Brain microvascular endothelial cell (primary cell): ENCODE measurements around the gene DCLRE1B.
A peak's percentile ranks its signal among the peaks of the same experiment; 100 is the strongest.

Source experiments
- DNase-seq: peaks from one replicate; pipeline ENCODE4 v3.0.0-alpha.2; 2020
- H3K27ac ChIP-seq: fragments of 250-450 bp; sonication (Bioruptor Pico); 2 replicates; pipeline ENCODE4 v1.5.1; 2020; ENCODE audit warnings: mild to moderate bottlenecking, moderate library complexity
- H3K27me3 ChIP-seq: fragments of 250-450 bp; sonication (Bioruptor Pico); replicated peaks from 2 replicates; pipeline ENCODE4 v1.5.1; 2020; ENCODE audit warnings: mild to moderate bottlenecking
- H3K36me3 ChIP-seq: fragments of 250-450 bp; sonication (Bioruptor Pico); replicated peaks from 2 replicates; pipeline ENCODE4 v1.5.1; 2020; ENCODE audit warnings: mild to moderate bottlenecking
- H3K4me3 ChIP-seq: 2 replicates; pipeline ENCODE4 v1.5.1; 2011; ENCODE audit warnings: low read depth, mild to moderate bottlenecking, control low read depth, low read length, moderate library complexity
- in situ Hi-C: cut with HindIII; loops from 2 replicates; pipeline ENCODE4 v1.10.0; 2017; ENCODE audit warnings: low sequenced_read_pairs, low pct_ligation_motif_present
- TF ChIP-seq, protein P1 (sequence below): IDR thresholded peaks from 2 replicates; pipeline ENCODE4 v1.5.1; 2011; ENCODE audit warnings: low read depth, mild to moderate bottlenecking, moderate library complexity, low read length, control low read depth, inconsistent platforms; ENCODE audit errors: missing control alignments

Gene DCLRE1B

DNA sequence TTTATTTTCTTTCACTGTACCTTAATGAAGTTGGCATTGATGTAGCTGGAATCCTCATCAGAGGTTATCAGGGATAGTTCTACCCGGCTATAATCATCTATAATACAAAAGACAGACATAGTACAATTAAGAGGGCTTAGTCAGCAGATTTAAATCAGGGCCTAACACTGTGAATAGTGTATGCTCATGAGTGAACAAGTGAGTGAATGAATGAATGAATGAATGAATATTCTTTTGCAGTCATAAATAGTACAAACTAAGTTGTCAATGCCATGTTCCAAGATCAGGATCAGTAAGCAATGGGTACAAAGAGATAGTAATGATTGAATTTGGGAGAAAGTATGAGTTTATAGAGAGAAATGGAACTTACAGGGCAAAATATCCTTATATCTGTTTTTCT is 46.1 kb upstream of the DCLRE1B start:
- Histone ChIP-seq H3K27ac (no peak overlapping the region), H3K27me3 (no peaks in the 10 kb centered on the region), H3K36me3 (no peaks in the 10 kb centered on the region), H3K4me3 (no peak overlapping the region)
- in situ Hi-C loops = no loop called here
- TF ChIP-seq, protein P1, sequence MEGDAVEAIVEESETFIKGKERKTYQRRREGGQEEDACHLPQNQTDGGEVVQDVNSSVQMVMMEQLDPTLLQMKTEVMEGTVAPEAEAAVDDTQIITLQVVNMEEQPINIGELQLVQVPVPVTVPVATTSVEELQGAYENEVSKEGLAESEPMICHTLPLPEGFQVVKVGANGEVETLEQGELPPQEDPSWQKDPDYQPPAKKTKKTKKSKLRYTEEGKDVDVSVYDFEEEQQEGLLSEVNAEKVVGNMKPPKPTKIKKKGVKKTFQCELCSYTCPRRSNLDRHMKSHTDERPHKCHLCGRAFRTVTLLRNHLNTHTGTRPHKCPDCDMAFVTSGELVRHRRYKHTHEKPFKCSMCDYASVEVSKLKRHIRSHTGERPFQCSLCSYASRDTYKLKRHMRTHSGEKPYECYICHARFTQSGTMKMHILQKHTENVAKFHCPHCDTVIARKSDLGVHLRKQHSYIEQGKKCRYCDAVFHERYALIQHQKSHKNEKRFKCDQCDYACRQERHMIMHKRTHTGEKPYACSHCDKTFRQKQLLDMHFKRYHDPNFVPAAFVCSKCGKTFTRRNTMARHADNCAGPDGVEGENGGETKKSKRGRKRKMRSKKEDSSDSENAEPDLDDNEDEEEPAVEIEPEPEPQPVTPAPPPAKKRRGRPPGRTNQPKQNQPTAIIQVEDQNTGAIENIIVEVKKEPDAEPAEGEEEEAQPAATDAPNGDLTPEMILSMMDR = no peak
- DNase-seq = no peak

DNA sequence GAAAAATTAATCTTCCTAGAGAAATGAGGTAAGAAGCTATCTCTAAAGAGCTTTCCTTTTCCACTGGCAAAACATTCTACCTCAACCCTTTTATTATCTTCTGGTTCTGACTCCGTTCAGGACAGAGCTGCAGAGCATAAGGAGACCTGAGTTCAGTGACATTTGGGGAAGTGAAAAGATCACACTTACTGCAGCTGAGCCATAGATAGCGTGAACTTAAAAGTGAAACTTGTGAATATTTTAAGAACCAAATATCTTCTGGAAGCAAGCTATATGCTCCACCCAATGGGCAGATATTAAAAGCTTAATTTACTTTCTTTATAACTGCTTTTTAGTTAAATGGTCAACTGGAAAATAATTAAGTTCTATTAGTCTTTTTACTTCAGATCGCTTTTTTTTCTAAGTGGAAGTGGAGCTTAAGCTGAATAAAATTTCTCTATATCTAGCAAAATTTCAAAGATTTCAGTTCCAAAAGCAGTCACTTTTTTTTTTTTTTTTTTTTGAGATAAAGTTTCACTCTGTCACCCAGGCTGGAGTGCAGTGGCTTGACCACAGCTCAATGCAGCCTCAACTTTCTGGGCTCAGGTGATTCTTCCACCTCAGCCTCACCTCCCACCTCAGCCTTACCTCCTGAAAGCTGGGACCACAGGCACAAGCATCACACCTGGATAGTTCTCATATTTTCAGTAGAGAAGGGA is 45.5 kb upstream of the DCLRE1B start:
- in situ Hi-C loops = no loop called here
- H3K36me3 ChIP-seq = no peaks in the 10 kb centered on the region
- no peaks in the 10 kb centered on the region for H3K27me3 ChIP-seq
- H3K4me3 ChIP-seq = no peak overlapping the region
- TF ChIP-seq, protein P1 = no peak
- no peak overlapping the region for H3K27ac ChIP-seq
- no peak for DNase-seq

DNA sequence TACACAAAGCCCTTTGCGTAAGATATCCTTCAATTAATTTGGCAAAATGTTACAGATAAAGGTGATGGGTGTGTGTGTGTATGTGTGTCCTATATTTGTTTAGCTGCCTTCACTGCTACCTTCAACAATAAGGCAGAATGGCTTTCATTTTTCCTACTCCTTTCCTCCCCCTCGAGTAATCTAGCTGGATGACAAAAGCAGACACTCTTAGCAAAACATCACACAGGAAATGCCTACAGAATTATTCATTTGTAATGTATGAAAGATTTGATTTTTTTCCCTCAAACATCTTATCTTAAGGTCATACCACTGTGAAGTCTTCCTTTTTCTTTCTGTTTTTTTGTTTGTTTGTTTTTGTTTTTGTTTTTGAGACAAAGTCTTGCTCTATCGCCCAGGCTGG is 44.2 kb upstream of the DCLRE1B start:
- DNase-seq = peak; percentile 68
- H3K4me3 ChIP-seq = no peak overlapping the region
- in situ Hi-C loops = no loop called here
- H3K27ac ChIP-seq = peak overlapping the region; percentile 95
- H3K36me3 ChIP-seq = no peaks in the 10 kb centered on the region
- H3K27me3 ChIP-seq = no peaks in the 10 kb centered on the region
- TF ChIP-seq, protein P1 = no peak

DNA sequence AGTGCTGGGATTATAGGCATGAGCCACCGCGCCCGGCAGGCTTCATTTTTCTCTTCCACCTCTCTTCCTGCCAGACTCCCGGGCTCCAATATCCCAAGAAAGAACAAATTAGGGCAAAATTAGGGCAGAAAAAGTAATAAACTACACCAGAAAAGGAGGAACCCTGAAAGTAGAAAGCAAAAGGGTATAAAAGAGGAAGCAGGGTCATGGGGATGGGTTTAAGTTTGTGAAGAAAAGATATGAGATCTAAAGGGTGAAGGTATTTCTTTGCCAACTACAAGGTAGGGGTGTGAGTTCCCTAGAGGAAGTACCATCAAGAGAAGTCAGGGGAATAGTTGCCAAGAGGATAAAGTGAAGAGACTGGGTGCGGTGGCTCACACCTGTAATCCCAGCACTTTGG is 43.5 kb upstream of the DCLRE1B start:
- Histone ChIP-seq H3K4me3 (no peak overlapping the region), H3K36me3 (no peaks in the 10 kb centered on the region), H3K27ac (peak overlapping the region; percentile 95), H3K27me3 (no peaks in the 10 kb centered on the region)
- in situ Hi-C loops = no loop called here
- no peak for DNase-seq
- TF ChIP-seq, protein P1 = no peak

DNA sequence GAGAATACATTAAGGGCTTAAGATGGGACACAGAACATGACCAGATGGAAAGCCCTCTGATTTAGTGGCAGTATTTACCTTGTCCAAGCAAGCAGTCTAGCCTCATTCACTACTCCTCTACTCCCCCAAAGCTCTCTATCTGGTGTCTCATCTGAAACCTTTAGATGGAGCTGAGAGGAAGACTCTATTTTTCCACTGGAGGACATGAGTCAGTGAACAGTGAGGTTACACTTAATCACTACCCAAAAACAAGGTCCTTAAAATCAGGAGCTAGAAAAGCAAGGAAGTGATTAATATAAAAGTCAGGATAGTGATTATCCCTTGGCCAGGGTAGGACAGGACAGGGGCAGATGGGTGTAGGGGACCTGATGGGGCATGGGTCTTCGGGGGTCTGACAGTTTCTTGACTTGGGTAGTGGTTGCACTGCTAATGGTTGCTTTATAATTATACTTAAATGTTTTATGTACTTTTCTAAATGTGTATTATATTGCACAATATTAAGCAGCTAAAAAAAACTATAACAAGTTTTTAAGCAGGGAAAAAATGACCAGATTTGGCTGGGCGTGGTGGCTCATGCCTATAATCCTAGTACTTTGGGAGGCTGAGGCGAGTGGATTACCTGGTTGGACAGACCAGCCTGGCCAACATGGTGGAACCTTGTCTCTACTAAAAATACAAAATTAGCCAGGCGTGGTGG is 36.6 kb upstream of the DCLRE1B start:
- TF ChIP-seq, protein P1 = no peak
- DNase-seq = no peak
- no peaks in the 10 kb centered on the region for H3K36me3 ChIP-seq
- no peak overlapping the region for H3K27ac ChIP-seq
- in situ Hi-C loops = no loop called here
- no peak overlapping the region for H3K4me3 ChIP-seq
- no peaks in the 10 kb centered on the region for H3K27me3 ChIP-seq

DNA sequence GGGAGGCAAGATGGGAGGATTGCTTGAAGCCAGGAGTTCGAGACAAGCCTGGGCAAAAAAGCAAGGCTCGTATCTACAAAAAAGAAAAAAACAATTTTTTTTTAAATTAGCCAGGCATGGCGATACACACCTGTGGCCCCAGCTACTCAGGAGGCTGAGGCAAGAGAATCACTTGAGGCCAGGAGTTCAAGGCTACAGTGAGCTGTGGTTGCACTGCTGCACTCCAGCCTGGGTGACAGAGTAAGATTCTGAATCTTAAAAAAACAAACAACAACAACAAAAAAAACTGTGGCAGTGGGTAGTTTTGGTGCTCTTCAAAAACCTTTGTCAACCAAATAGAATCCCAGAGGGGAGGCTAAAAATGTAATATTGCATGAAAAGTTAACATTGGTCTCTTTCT is 34.3 kb upstream of the DCLRE1B start:
- Histone ChIP-seq H3K36me3 (no peaks in the 10 kb centered on the region), H3K4me3 (no peak overlapping the region), H3K27me3 (no peaks in the 10 kb centered on the region), H3K27ac (no peak overlapping the region)
- TF ChIP-seq, protein P1 = no peak
- in situ Hi-C loops = no loop called here
- DNase-seq = no peak
